ENCODE results near the gene ERBB4.

The ERBB4 gene

DNA sequence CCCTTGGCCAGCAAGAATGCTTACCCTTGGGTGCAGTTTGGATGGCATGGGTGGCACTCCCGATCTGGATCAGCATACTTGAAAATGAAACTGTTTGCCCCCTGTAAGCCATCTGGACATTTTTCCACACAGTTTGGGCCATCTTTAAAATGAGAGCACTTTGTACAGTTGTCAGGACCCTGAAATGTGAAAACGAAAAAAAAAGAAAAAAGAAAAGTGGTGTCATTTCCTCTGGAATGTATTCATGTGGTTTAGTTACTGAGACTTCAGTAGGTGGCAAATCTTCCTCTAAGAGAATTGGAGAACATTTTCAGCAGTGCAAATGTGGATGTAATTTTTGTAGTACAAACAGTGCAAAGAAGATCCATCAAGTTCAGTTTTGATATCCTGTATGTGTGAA is 873.3 kb downstream of the ERBB4 start:
- Histone ChIP-seq H3K4me1 (ENCODE audit: insufficient read depth, low read length, poor library complexity, severe bottlenecking) (peaks cover 24% of the 10 kb centered on the region), H3K4me2 (ENCODE audit: low read depth, low read length, poor library complexity, severe bottlenecking) (peak overlapping the region; percentile 42), H4K20me1 (ENCODE audit: insufficient read depth, low read length, poor library complexity, severe bottlenecking) (no peaks in the 10 kb centered on the region), H2AFZ (ENCODE audit: low read length) (peak overlapping the region; percentile 5; the same call in 1 of the 2 replicates), H3K9me2 (replicated peaks; ENCODE audit: low read depth, low read length) (no peaks in the 10 kb centered on the region), H3K27me3 (ENCODE audit: insufficient read depth, low read length, poor library complexity, severe bottlenecking) (no peaks in the 10 kb centered on the region), H3K4me3 (ENCODE audit: low read length, poor library complexity, severe bottlenecking) (no peak overlapping the region), H3K36me3 (ENCODE audit: insufficient read depth, low read length) (no peaks in the 10 kb centered on the region), H3K9me3 (ENCODE audit: insufficient read depth, low read depth, low read length) (no peaks in the 10 kb centered on the region), H3K9ac (ENCODE audit: low read depth, low read length, poor library complexity, severe bottlenecking) (no peak overlapping the region), H3F3A (ENCODE audit: low read depth) (no peaks in the 10 kb centered on the region), H3K79me2 (ENCODE audit: insufficient read depth, low read length) (no peaks in the 10 kb centered on the region)
- no peak for TF ChIP-seq EZH2phosphoT487 (IDR thresholded peaks at IDR 0.05; ENCODE audit: borderline replicate concordance)
- TF ChIP-seq, protein P1, sequence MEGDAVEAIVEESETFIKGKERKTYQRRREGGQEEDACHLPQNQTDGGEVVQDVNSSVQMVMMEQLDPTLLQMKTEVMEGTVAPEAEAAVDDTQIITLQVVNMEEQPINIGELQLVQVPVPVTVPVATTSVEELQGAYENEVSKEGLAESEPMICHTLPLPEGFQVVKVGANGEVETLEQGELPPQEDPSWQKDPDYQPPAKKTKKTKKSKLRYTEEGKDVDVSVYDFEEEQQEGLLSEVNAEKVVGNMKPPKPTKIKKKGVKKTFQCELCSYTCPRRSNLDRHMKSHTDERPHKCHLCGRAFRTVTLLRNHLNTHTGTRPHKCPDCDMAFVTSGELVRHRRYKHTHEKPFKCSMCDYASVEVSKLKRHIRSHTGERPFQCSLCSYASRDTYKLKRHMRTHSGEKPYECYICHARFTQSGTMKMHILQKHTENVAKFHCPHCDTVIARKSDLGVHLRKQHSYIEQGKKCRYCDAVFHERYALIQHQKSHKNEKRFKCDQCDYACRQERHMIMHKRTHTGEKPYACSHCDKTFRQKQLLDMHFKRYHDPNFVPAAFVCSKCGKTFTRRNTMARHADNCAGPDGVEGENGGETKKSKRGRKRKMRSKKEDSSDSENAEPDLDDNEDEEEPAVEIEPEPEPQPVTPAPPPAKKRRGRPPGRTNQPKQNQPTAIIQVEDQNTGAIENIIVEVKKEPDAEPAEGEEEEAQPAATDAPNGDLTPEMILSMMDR (conservative IDR thresholded peaks at IDR 0.05; ENCODE audit: low read length) = no peak

DNA sequence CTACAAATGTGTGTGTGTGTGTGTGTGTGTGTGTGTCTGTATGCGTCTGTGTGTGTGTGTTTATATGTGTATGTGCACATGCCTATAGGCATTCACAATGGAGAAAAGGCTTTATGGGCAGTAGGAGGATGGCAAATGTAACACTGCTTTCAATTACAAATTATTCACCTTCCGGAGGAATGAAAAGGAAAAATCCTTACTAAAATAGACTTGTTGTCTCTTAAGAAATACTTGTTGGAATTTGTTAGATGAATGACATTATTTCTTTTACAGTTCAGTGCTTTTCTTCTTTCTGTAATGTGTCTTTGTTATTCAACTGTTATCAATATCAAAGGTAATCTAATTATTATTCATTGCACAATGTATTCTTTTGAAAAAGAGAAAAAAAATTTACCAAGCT is 874.3 kb downstream of the ERBB4 start:
- H4K20me1 ChIP-seq (ENCODE audit: insufficient read depth, low read length, poor library complexity, severe bottlenecking) = no peaks in the 10 kb centered on the region
- H3K36me3 ChIP-seq (ENCODE audit: insufficient read depth, low read length) = no peaks in the 10 kb centered on the region
- TF ChIP-seq EZH2phosphoT487 (IDR thresholded peaks at IDR 0.05; ENCODE audit: borderline replicate concordance) = no peak
- TF ChIP-seq, protein P1 (conservative IDR thresholded peaks at IDR 0.05; ENCODE audit: low read length) = no peak
- no peak overlapping the region for H3K9ac ChIP-seq (ENCODE audit: low read depth, low read length, poor library complexity, severe bottlenecking)
- no peak overlapping the region for H3K4me3 ChIP-seq (ENCODE audit: low read length, poor library complexity, severe bottlenecking)
- no peak overlapping the region for H3K4me2 ChIP-seq (ENCODE audit: low read depth, low read length, poor library complexity, severe bottlenecking)
- no peaks in the 10 kb centered on the region for H3K9me3 ChIP-seq (ENCODE audit: insufficient read depth, low read depth, low read length)
- no peaks in the 10 kb centered on the region for H3K27me3 ChIP-seq (ENCODE audit: insufficient read depth, low read length, poor library complexity, severe bottlenecking)
- H2AFZ ChIP-seq (ENCODE audit: low read length) = no peak overlapping the region
- H3K79me2 ChIP-seq (ENCODE audit: insufficient read depth, low read length) = no peaks in the 10 kb centered on the region
- H3K4me1 ChIP-seq (ENCODE audit: insufficient read depth, low read length, poor library complexity, severe bottlenecking) = peaks cover 24% of the 10 kb centered on the region
- no peaks in the 10 kb centered on the region for H3F3A ChIP-seq (ENCODE audit: low read depth)
- H3K9me2 ChIP-seq (replicated peaks; ENCODE audit: low read depth, low read length) = no peaks in the 10 kb centered on the region

DNA sequence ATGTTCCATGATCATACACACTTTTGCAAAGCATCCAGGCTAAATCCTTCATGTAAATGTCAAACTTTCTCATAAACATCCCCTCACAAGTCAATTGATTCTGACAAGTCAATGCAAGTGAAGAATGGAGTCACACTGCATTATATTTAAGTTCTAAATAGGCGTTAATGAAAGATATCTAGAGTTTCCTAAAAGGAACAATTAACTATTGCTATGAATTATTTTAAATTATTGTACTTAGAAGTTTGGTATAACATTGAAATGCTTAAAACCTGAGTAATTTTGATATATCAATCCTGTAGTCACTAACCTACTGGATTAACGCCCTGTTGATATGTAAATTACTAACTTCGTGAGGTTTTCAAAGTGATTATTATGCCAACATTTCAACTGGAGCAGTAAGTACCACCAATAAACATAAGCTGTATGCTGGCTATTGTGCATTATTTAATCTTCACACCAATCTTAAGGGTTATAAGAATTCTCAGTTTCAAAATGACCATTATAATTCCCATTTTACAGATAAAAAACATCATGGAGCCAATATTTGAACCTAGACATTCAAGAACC is 884.3 kb downstream of the ERBB4 start:
- H3F3A ChIP-seq (ENCODE audit: low read depth) = no peaks in the 10 kb centered on the region
- no peaks in the 10 kb centered on the region for H3K9me3 ChIP-seq (ENCODE audit: insufficient read depth, low read depth, low read length)
- TF ChIP-seq, protein P1 (conservative IDR thresholded peaks at IDR 0.05; ENCODE audit: low read length) = no peak
- TF ChIP-seq EZH2phosphoT487 (IDR thresholded peaks at IDR 0.05; ENCODE audit: borderline replicate concordance) = no peak
- H3K27me3 ChIP-seq (ENCODE audit: insufficient read depth, low read length, poor library complexity, severe bottlenecking) = no peaks in the 10 kb centered on the region
- H2AFZ ChIP-seq (ENCODE audit: low read length) = no peak overlapping the region
- H3K36me3 ChIP-seq (ENCODE audit: insufficient read depth, low read length) = no peaks in the 10 kb centered on the region
- H3K4me1 ChIP-seq (ENCODE audit: insufficient read depth, low read length, poor library complexity, severe bottlenecking) = no peaks in the 10 kb centered on the region
- H3K9ac ChIP-seq (ENCODE audit: low read depth, low read length, poor library complexity, severe bottlenecking) = no peak overlapping the region
- no peaks in the 10 kb centered on the region for H3K79me2 ChIP-seq (ENCODE audit: insufficient read depth, low read length)
- H3K4me3 ChIP-seq (ENCODE audit: low read length, poor library complexity, severe bottlenecking) = no peak overlapping the region
- no peaks in the 10 kb centered on the region for H3K9me2 ChIP-seq (replicated peaks; ENCODE audit: low read depth, low read length)
- H3K4me2 ChIP-seq (ENCODE audit: low read depth, low read length, poor library complexity, severe bottlenecking) = no peak overlapping the region
- no peaks in the 10 kb centered on the region for H4K20me1 ChIP-seq (ENCODE audit: insufficient read depth, low read length, poor library complexity, severe bottlenecking)
